Measurements from ENCODE around the gene DMBX1.

GRCh38 chr1:46497020-46497419, 7.4 kb downstream of the DMBX1 start:
- TF ChIP-seq CTCF (IDR thresholded peaks at IDR 0.05) (no peak), EP300 (IDR thresholded peaks at IDR 0.05; ENCODE audit: low read depth) (no peak), POLR2A (IDR thresholded peaks at IDR 0.05) (no peak)
